DND-41 (cell line): Measurements from ENCODE around the gene CDK9.

Experiments used
- ATAC-seq: fragments of 200-7000 bp; cut with Tn5 transposase; 3 replicates; pipeline ENCODE4 v1.9.1; 2021; ENCODE audit warnings: low read depth; ENCODE audit not compliant: insufficient read depth
- DNase-seq: peaks from one replicate; pipeline ENCODE4 v3.0.0-alpha.2; 2020
- H2AFZ ChIP-seq: 2 replicates; pipeline ENCODE4 v1.6.0; 2012; ENCODE audit warnings: low read depth, low read length
- H3K27ac ChIP-seq: 2 replicates; pipeline ENCODE4 v1.5.1; 2012; ENCODE audit warnings: low read length, inconsistent platforms
- H3K27me3 ChIP-seq: fragments of 200-600 bp; sonication (generic); 2 replicates; pipeline ENCODE4 v1.6.0; 2012; ENCODE audit warnings: low read length, mild to moderate bottlenecking, inconsistent platforms; ENCODE audit not compliant: insufficient read depth, poor library complexity
- H3K36me3 ChIP-seq: 2 replicates; pipeline ENCODE4 v1.5.1; 2012; ENCODE audit warnings: low read length, inconsistent platforms; ENCODE audit not compliant: insufficient read depth
- H3K4me1 ChIP-seq: 2 replicates; pipeline ENCODE4 v1.5.1; 2012; ENCODE audit warnings: mild to moderate bottlenecking, low read length; ENCODE audit not compliant: insufficient read depth
- H3K4me2 ChIP-seq: 2 replicates; pipeline ENCODE4 v1.6.0; 2012; ENCODE audit warnings: mild to moderate bottlenecking, moderate library complexity, low read length, inconsistent platforms; ENCODE audit not compliant: insufficient read depth
- H3K4me3 ChIP-seq, 2 experiments: fragments of 200-600 bp in 1 of 2; shearing (Covaris generic) in 1 of 2; 2 replicates each; pipeline ENCODE4 v1.5.1; 2012 to 2016; ENCODE audit warnings: inconsistent platforms in 2 of 2, low read length in 2 of 2, mild to moderate bottlenecking in 2 of 2, low read depth in 1 of 2, moderate library complexity in 1 of 2
- H3K79me2 ChIP-seq: 2 replicates; pipeline ENCODE4 v1.6.0; 2012; ENCODE audit warnings: low read length, inconsistent platforms; ENCODE audit not compliant: insufficient read depth
- H3K9ac ChIP-seq: 2 replicates; pipeline ENCODE4 v1.6.0; 2012; ENCODE audit warnings: low read depth, mild to moderate bottlenecking, inconsistent platforms, low read length, moderate library complexity
- H3K9me3 ChIP-seq: 2 replicates; pipeline ENCODE4 v1.5.1; 2012; ENCODE audit warnings: low read length, moderate library complexity, mild to moderate bottlenecking, inconsistent platforms; ENCODE audit not compliant: insufficient read depth, severe bottlenecking
- H4K20me1 ChIP-seq: 2 replicates; pipeline ENCODE4 v1.6.0; 2012; ENCODE audit warnings: low read length; ENCODE audit not compliant: insufficient read depth
- CTCF ChIP-seq: IDR thresholded peaks from 2 replicates; pipeline ENCODE4 v1.5.1; 2012; ENCODE audit warnings: borderline replicate concordance, low read length, moderate library complexity, mild to moderate bottlenecking; ENCODE audit not compliant: poor library complexity, severe bottlenecking; ENCODE audit errors: extremely low read depth
- EZH2 ChIP-seq: IDR thresholded peaks from 3 replicates; pipeline ENCODE4 v1.6.1; 2012; ENCODE audit warnings: borderline replicate concordance, low read depth, mild to moderate bottlenecking, moderate library complexity, low read length, inconsistent platforms; ENCODE audit not compliant: severe bottlenecking

CDK9 gene

DNA sequence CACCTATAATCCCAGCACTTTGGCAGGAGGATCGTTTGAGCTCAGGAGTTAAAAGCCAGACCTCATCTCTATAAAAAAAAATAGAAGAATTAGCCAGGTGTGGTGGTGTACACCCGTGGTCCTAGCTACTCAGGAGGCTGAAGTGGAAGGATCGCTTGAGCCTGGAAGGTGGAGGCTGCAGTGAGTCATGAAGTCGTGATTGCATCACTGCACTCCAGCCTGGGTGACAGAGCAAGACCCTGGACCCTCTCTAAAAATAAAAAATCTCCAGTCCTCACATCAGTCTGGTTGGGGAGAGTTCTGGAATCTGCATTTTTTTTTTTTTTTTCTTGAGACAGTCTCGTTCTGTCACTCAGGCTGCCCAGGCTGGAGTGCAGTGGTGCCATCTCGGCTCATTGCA lies 26.2 kb downstream of the CDK9 start:
- H3K27me3 ChIP-seq, result no peaks in the 10 kb centered on the region
- ATAC-seq, result no peak
- H3K36me3 ChIP-seq, result peaks cover 80% of the 10 kb centered on the region

GRCh38 chr9:127812936-127813675 lies 27.3 kb downstream of the CDK9 start:
- Histone ChIP-seq H3K4me3 (no peak overlapping the region), H3K9ac (no peak overlapping the region), H3K79me2 (peaks cover under 1% of the 10 kb centered on the region; the same call in 1 of the 2 replicates), H3K4me1 (no peaks in the 10 kb centered on the region), H3K9me3 (no peaks in the 10 kb centered on the region), H4K20me1 (peaks cover 7% of the 10 kb centered on the region; the same call in 1 of the 2 replicates), H3K36me3 (peaks cover 72% of the 10 kb centered on the region), H3K27ac (no peak overlapping the region), H3K4me2 (no peak overlapping the region), H2AFZ (no peak overlapping the region), H3K27me3 (no peaks in the 10 kb centered on the region)
- DNase-seq, result no peak
- TF ChIP-seq CTCF (no peak), EZH2 (no peak)
- no peak for ATAC-seq

More for the DNA sequence above, 26.2 kb downstream of the CDK9 start:
- no peak for TF ChIP-seq EZH2
- no peak for TF ChIP-seq CTCF
- Histone ChIP-seq H3K9me3 (no peaks in the 10 kb centered on the region), H2AFZ (no peak overlapping the region), H3K4me1 (no peaks in the 10 kb centered on the region), H3K9ac (no peak overlapping the region), H3K27ac (no peak overlapping the region), H4K20me1 (peaks cover 11% of the 10 kb centered on the region), H3K4me2 (no peak overlapping the region), H3K79me2 (peaks cover 7% of the 10 kb centered on the region; the same call in 1 of the 2 replicates), H3K4me3 (no peak overlapping the region)
- DNase-seq, result no peak

- DNase-seq, result no peak
- Histone ChIP-seq H4K20me1 (peaks cover 7% of the 10 kb centered on the region; the same call in 1 of the 2 replicates), H3K4me1 (no peaks in the 10 kb centered on the region), H3K36me3 (peaks cover 65% of the 10 kb centered on the region), H3K4me2 (no peak overlapping the region), H2AFZ (no peak overlapping the region), H3K4me3 (no peak overlapping the region), H3K79me2 (no peaks in the 10 kb centered on the region), H3K27me3 (no peaks in the 10 kb centered on the region), H3K9ac (no peak overlapping the region), H3K27ac (no peak overlapping the region), H3K9me3 (no peaks in the 10 kb centered on the region)
- no peak for ATAC-seq
- TF ChIP-seq EZH2 (no peak), CTCF (no peak)
Observed at GRCh38 chr9:127813686-127814226, 27.9 kb downstream of the CDK9 start.
